Measurements from ENCODE around the gene ACO1.

ACO1 gene

GRCh38 chr9:32487981-32488380 lies 103.5 kb downstream of the ACO1 start:
- no peak overlapping the region for H3K27ac ChIP-seq (ENCODE audit: extremely low read depth, low read depth, low read length)
- TF ChIP-seq REST (tag by site-specific recombination; IDR thresholded peaks at IDR 0.05), result no peak
- no peak for TF ChIP-seq ZSCAN5A (tag by site-specific recombination; IDR thresholded peaks at IDR 0.05)
- peak; percentile 34; the same call in 1 of the 2 replicates for TF ChIP-seq ZNF629 (tag by site-specific recombination; IDR thresholded peaks at IDR 0.05)
- TF ChIP-seq ATF2 (tag by site-specific recombination; IDR thresholded peaks at IDR 0.05; ENCODE audit: low read depth), result peak; percentile 84
- no peak for TF ChIP-seq ZNF366 (tag by site-specific recombination; conservative IDR thresholded peaks at IDR 0.05)
- no peak for TF ChIP-seq HOXD13 (CRISPR knock-in tag; IDR thresholded peaks at IDR 0.05; ENCODE audit: borderline replicate concordance)
- TF ChIP-seq ZNF626 (tag by site-specific recombination; IDR thresholded peaks at IDR 0.05), result no peak
- peak; percentile 89 for TF ChIP-seq SCRT2 (tag by site-specific recombination; IDR thresholded peaks at IDR 0.05)
- no peak for TF ChIP-seq ZBTB10 (tag by site-specific recombination; IDR thresholded peaks at IDR 0.05)
- no peak for TF ChIP-seq ZNF514 (tag by site-specific recombination; IDR thresholded peaks at IDR 0.05)
- 0 out of 2 replicates have a peak, but pooled peaks have one; percentile 34 for TF ChIP-seq ZNF600 (tag by site-specific recombination; IDR thresholded peaks at IDR 0.05)
- TF ChIP-seq GLI4 (tag by site-specific recombination; IDR thresholded peaks at IDR 0.05), result no peak
- TF ChIP-seq ZBTB21 (tag by site-specific recombination; IDR thresholded peaks at IDR 0.05), result peak; percentile 49; the same call in 1 of the 2 replicates
- TF ChIP-seq AEBP2 (tag by site-specific recombination; IDR thresholded peaks at IDR 0.05; ENCODE audit: borderline replicate concordance), result no peak
- peak; percentile 70; the same call in 1 of the 2 replicates for TF ChIP-seq ZNF10 (tag by site-specific recombination; IDR thresholded peaks at IDR 0.05)
- no peak for TF ChIP-seq ZBTB8A (tag by site-specific recombination; IDR thresholded peaks at IDR 0.05)
- TF ChIP-seq ZBTB17 (tag by site-specific recombination; IDR thresholded peaks at IDR 0.05), result no peak
- TF ChIP-seq ZNF23 (tag by site-specific recombination; IDR thresholded peaks at IDR 0.05; ENCODE audit: borderline replicate concordance), result no peak
- TF ChIP-seq ZBTB48 (tag by site-specific recombination; IDR thresholded peaks at IDR 0.05), result no peak
- no peak for TF ChIP-seq ZNF776 (tag by site-specific recombination; IDR thresholded peaks at IDR 0.05; ENCODE audit: borderline replicate concordance)
- no peak for TF ChIP-seq ZNF121 (tag by site-specific recombination; IDR thresholded peaks at IDR 0.05)
- TF ChIP-seq ZNF785 (tag by site-specific recombination; IDR thresholded peaks at IDR 0.05), result no peak
- peaks cover 0 to 58% of the 10 kb centered on the region in 2 experiments; a peak in 1 of 3 replicates for H3K36me3 ChIP-seq (ENCODE audit: control insufficient read depth in 2 of 2, insufficient read depth in 1 of 2, low read length in 2 of 2)
- no peaks in the 10 kb centered on the region for H3K4me1 ChIP-seq (ENCODE audit: control insufficient read depth, insufficient read depth, low read length)
- H3K4me3 ChIP-seq (ENCODE audit: low read depth, low read length), result no peak overlapping the region
- H3K9me3 ChIP-seq (ENCODE audit: control insufficient read depth, insufficient read depth, low read depth, low read length), result no peaks in the 10 kb centered on the region
- ChIA-PET CTCF (interaction anchor here (0.8 to 2.2 kb wide), 3 partner anchors 38 to 92 kb away, joined by 3 to 29 read pairs (median 3); partner anchors contain the start of gene RIGI), POLR2A (interaction anchor here (2.5 kb wide), 1 partner anchor 38 kb away, joined by 8 read pairs; the partner anchor contains the start of gene RIGI)
